HG02610 (cell line): ENCODE measurements around the gene F2RL1.
"Not testable (repeated sequence)": the region's sequence is repeated elsewhere in the genome, so short reads cannot be mapped to it uniquely, and the experiment has no call there.

ENCODE experiments used
- ATAC-seq: cut with Tn5 transposase; IDR thresholded peaks from one replicate; pipeline ENCODE4 v1.9.1; 2021; ENCODE audit warnings: mild to moderate bottlenecking, moderate library complexity; ENCODE audit not compliant: unreplicated experiment

The F2RL1 gene

GRCh38 chr5:76805821-76806505, 12.9 kb upstream of the F2RL1 start:
- ATAC-seq = peak; percentile 80

- no peak for ATAC-seq
These were observed 11.5 kb upstream of the F2RL1 start for GRCh38 chr5:76807296-76807695.

GRCh38 chr5:76808141-76808691, 10.6 kb upstream of the F2RL1 start:
- ATAC-seq = no peak

- ATAC-seq = no peak
These were observed 9.7 kb upstream of the F2RL1 start for GRCh38 chr5:76809141-76809540.

GRCh38 chr5:76810236-76810635, 8.6 kb upstream of the F2RL1 start:
- no peak for ATAC-seq

- ATAC-seq = no peak
These were observed 7.6 kb upstream of the F2RL1 start for GRCh38 chr5:76811214-76811613.

GRCh38 chr5:76812209-76812608, 6.6 kb upstream of the F2RL1 start:
- ATAC-seq = not testable (repeated sequence)

- ATAC-seq = no peak
These were observed 4.8 kb upstream of the F2RL1 start for GRCh38 chr5:76813982-76814562.

- ATAC-seq = no peak
These were observed 2.6 kb upstream of the F2RL1 start for GRCh38 chr5:76816110-76816831.

- ATAC-seq = no peak
These were observed 1.2 kb downstream of the F2RL1 start for GRCh38 chr5:76819851-76820525.

- ATAC-seq = no peak
These were observed 1.7 kb downstream of the F2RL1 start for GRCh38 chr5:76820526-76820890.

GRCh38 chr5:76821136-76821535, 2.3 kb downstream of the F2RL1 start:
- ATAC-seq = no peak

- not testable (repeated sequence) for ATAC-seq
These were observed 3.4 kb downstream of the F2RL1 start for GRCh38 chr5:76822105-76822731.

- ATAC-seq = not testable (repeated sequence)
These were observed 7.6 kb downstream of the F2RL1 start for GRCh38 chr5:76826416-76826815.

GRCh38 chr5:76831110-76831452, 12.3 kb downstream of the F2RL1 start:
- ATAC-seq = peak; percentile 79

GRCh38 chr5:76836181-76836580, 17.4 kb downstream of the F2RL1 start:
- ATAC-seq = no peak

- no peak for ATAC-seq
These were observed 17.8 kb downstream of the F2RL1 start for GRCh38 chr5:76836585-76836984.

GRCh38 chr5:76838481-76839261, 19.8 kb downstream of the F2RL1 start:
- ATAC-seq = no peak

GRCh38 chr5:76841361-76841760, 22.5 kb downstream of the F2RL1 start:
- ATAC-seq = no peak

GRCh38 chr5:76845890-76846289, 27.1 kb downstream of the F2RL1 start:
- ATAC-seq = no peak
